K562 (cell line): ENCODE results near the gene NTF4. TPM values are rescaled to one million over a fixed set of nuclear protein-coding genes. Genes with fewer than 3 reads are reported as not detected.

Experiments
- ATAC-seq: fragments of 200-7000 bp; cut with Tn5 transposase; 3 replicates; pipeline ENCODE4 v1.9.1; 2020; ENCODE audit warnings: moderate library complexity
- BruUV-seq: library from RNA; stranded (reverse); fragments of 400-500 nt; replicated peaks from 2 replicates; lab custom pipeline; 2021; lab: Mats Ljungman, UMichigan
- CTCF ChIA-PET: fragments of 300-600 bp; formaldehyde crosslinking; extraction: SDS; loops from one replicate; lab custom pipeline; 2021; ENCODE audit warnings: low intra/inter-chr PET ratio; lab: Yijun Ruan, JAX
- POLR2A ChIA-PET: fragments of 300-600, 350-650 bp; sonication (Branson Sonifier 250); formaldehyde crosslinking; extraction: SDS; loops from one replicate; lab custom pipeline; 2021; ENCODE audit warnings: antibody characterized with exemption, inconsistent platforms; lab: Yijun Ruan, JAX
- DNase-seq, 4 experiments: peaks; one replicate each; pipeline versions ENCODE4 v3.0.0 to v3.0.0-alpha.2; 2011 to 2018; ENCODE audit warnings: low spot score in 3 of 4, mixed read lengths in 3 of 4; ENCODE audit errors: extremely low read depth in 1 of 4
- FAIRE-seq: peaks from 2 replicates; lab custom pipeline; 2011; peaks lifted over from hg19 to GRCh38; lab: Jason Lieb, UNC
- H2AFZ ChIP-seq: 2 replicates; pipeline ENCODE4 v1.6.0; 2011; ENCODE audit warnings: low read depth, low read length, control low read depth, inconsistent platforms
- H3K27ac ChIP-seq: fragments of 200-600 bp; 3 replicates; pipeline ENCODE4 v1.8.0; 2011; ENCODE audit warnings: low read depth, mild to moderate bottlenecking, control low read depth, inconsistent platforms, low read length, moderate library complexity, mixed read lengths; ENCODE audit errors: extremely low read depth
- H3K27me3 ChIP-seq, 2 experiments: fragments of 300-600 bp in 1 of 2; 2 replicates in 1 of 2; 3 replicates in 1 of 2; pipeline versions ENCODE4 v1.6.0 to v1.8.0; 2011; ENCODE audit warnings: inconsistent platforms in 2 of 2, low read length in 2 of 2, mild to moderate bottlenecking in 1 of 2, mixed read lengths in 1 of 2, moderate library complexity in 1 of 2; ENCODE audit not compliant: control insufficient read depth in 2 of 2, insufficient read depth in 2 of 2
- H3K36me3 ChIP-seq: fragments of 300-600 bp; 3 replicates; pipeline ENCODE4 v1.8.0; 2011; ENCODE audit warnings: mild to moderate bottlenecking, low read length, inconsistent platforms; ENCODE audit not compliant: control insufficient read depth, insufficient read depth
- H3K4me1 ChIP-seq, 2 experiments: fragments of 200-600 bp in 1 of 2; replicated peaks in 1 of 2; 2 replicates in 1 of 2; 3 replicates in 1 of 2; pipeline versions ENCODE4 v1.5.1 to v1.8.0; 2011; ENCODE audit warnings: inconsistent platforms in 2 of 2, low read length in 2 of 2, mild to moderate bottlenecking in 1 of 2, mixed read lengths in 1 of 2, moderate library complexity in 1 of 2; ENCODE audit not compliant: control insufficient read depth in 2 of 2, insufficient read depth in 2 of 2
- H3K4me2 ChIP-seq: 2 replicates; pipeline ENCODE4 v1.6.1; 2011; ENCODE audit warnings: low read length, control low read depth, inconsistent platforms, mixed read lengths; ENCODE audit not compliant: insufficient read depth
- H3K4me3 ChIP-seq: fragments of 200-600 bp; sonication (generic), shearing (Covaris generic); 2 replicates; pipeline ENCODE4 v1.5.1; 2016; ENCODE audit warnings: control low read depth, inconsistent platforms
- H3K79me2 ChIP-seq: fragments of 200-600 bp; 3 replicates; pipeline ENCODE4 v1.8.0; 2011; ENCODE audit warnings: low read length, inconsistent platforms; ENCODE audit not compliant: control insufficient read depth, insufficient read depth
- H3K9ac ChIP-seq, 2 experiments: 2 replicates each; pipeline versions ENCODE4 v1.6.0 to v1.6.1; 2011; ENCODE audit warnings: low read depth in 2 of 2, low read length in 2 of 2, control low read depth in 1 of 2, inconsistent platforms in 1 of 2, mild to moderate bottlenecking in 1 of 2, mixed read lengths in 1 of 2; ENCODE audit not compliant: insufficient read depth in 1 of 2
- H3K9me1 ChIP-seq: one replicate; pipeline ENCODE4 v1.6.0; 2011; ENCODE audit warnings: inconsistent platforms, mild to moderate bottlenecking, low read length, moderate library complexity; ENCODE audit not compliant: control insufficient read depth, insufficient read depth
- H3K9me3 ChIP-seq: replicated peaks from 2 replicates; pipeline ENCODE4 v1.5.1; 2011; ENCODE audit warnings: low read depth, low read length, inconsistent platforms; ENCODE audit not compliant: control insufficient read depth, insufficient read depth
- H4K20me1 ChIP-seq: replicated peaks from 2 replicates; pipeline ENCODE4 v1.6.1; 2011; ENCODE audit warnings: low read length, inconsistent platforms, mixed read lengths; ENCODE audit not compliant: control insufficient read depth, insufficient read depth
- EP300 ChIP-seq: IDR thresholded peaks from 2 replicates; pipeline ENCODE4 v1.6.1; 2012; ENCODE audit warnings: low read length, improper control_type of control experiment
- ETV6 ChIP-seq, 3 experiments: fragments of 150-350 bp in 1 of 3; sonication (generic) in 1 of 3; formaldehyde crosslinking in 1 of 3; IDR thresholded peaks; 2 replicates each; pipeline versions ENCODE4 v1.6.1 to v1.8.0; 2014 to 2022; ENCODE audit warnings: borderline replicate concordance in 2 of 3, low read depth in 2 of 3, antibody characterized with exemption in 1 of 3, low read length in 1 of 3, mild to moderate bottlenecking in 1 of 3, missing genetic modification reagents in 1 of 3
- FOXA3 ChIP-seq, 2 experiments: fragments of 450-650 bp in 1 of 2; sonication (generic) in 1 of 2; formaldehyde crosslinking; IDR thresholded peaks in 1 of 2; conservative IDR thresholded peaks in 1 of 2; 2 replicates each; pipeline versions ENCODE4 v1.4.0 to v1.8.0; 2020 to 2022; ENCODE audit warnings: mild to moderate bottlenecking in 2 of 2, missing genetic modification reagents in 1 of 2
- HMGN3 ChIP-seq: IDR thresholded peaks from 2 replicates; pipeline ENCODE4 v1.6.1; 2011; ENCODE audit warnings: borderline replicate concordance, low read depth, mild to moderate bottlenecking, mixed read lengths, low read length; ENCODE audit not compliant: insufficient read length; ENCODE audit errors: extremely low read depth
- MCM3 ChIP-seq: fragments of 450-650 bp; IDR thresholded peaks from 2 replicates; pipeline ENCODE4 v1.6.1; 2016
- ZKSCAN8 ChIP-seq: fragments of 200-800 bp; sonication (Bioruptor generic); IDR thresholded peaks from 2 replicates; pipeline ENCODE4 v1.6.1; 2016; ENCODE audit warnings: missing genetic modification characterization, missing compliant biosample characterization
- WGBS: fragments of 100-300 bp; shearing (Covaris generic); methylation state at CpG from one replicate; pipeline ENCODE4 v1.1.6; 2016; ENCODE audit warnings: low coverage, mixed read lengths; ENCODE audit not compliant: insufficient coverage; ENCODE audit errors: missing lambda C conversion rate; 5-methylcytosine and 5-hydroxymethylcytosine counted together
- in situ Hi-C: fragments of 300-500 bp; cut with MboI; formaldehyde crosslinking; loops from 4 replicates; pipeline ENCODE4 v1.15.0; 2018; ENCODE audit warnings: inconsistent platforms, mixed read lengths
- intact Hi-C: fragments of 100-400 bp; cut with micrococcal nuclease; formaldehyde crosslinking; loops from 2 replicates; pipeline ENCODE4 v1.14.2; 2022
- polyA plus RNA-seq, 8 experiments: library from polyadenylated mRNA; depleted of rRNA in 4 of 8; stranded (reverse) in 5 of 8; unstranded in 3 of 8; fragments of >200 nt; fragmentation: Nextera tagmentation in 2 of 8; fragmentation: Illumina TruSeq in 1 of 8; extraction: Ambion mirVana in 2 of 8; extraction: Trizol in 1 of 8; gene quantifications; 2 replicates each; pipeline versions ENCODE4 v1.2.1 to v1.2.3, GENCODE V29; 2011 to 2014; ENCODE audit warnings: inconsistent platforms in 1 of 8, missing spikeins in 1 of 8
- total RNA-seq, 7 experiments: library from RNA; depleted of rRNA in 6 of 7; stranded (reverse); fragments of >200 nt in 6 of 7; fragmentation: Illumina TruSeq in 2 of 7; extraction: Trizol in 2 of 7; gene quantifications; 2 replicates each; pipeline versions ENCODE4 v1.2.1 to v1.2.3, GENCODE V29; 2011 to 2021; ENCODE audit warnings: low replicate concordance in 1 of 7
- TF ChIP-seq, protein P1 (sequence below): sonication (generic); formaldehyde crosslinking; IDR thresholded peaks from 2 replicates; pipeline ENCODE4 v1.8.0; 2022; ENCODE audit warnings: missing genetic modification reagents, mild to moderate bottlenecking, borderline replicate concordance

NTF4 gene
- total and polyA plus RNA-seq, 9 of the 15 experiments (the other 6 are each of a cell fraction or from before 2014, with no cell fraction given): not detected

DNA sequence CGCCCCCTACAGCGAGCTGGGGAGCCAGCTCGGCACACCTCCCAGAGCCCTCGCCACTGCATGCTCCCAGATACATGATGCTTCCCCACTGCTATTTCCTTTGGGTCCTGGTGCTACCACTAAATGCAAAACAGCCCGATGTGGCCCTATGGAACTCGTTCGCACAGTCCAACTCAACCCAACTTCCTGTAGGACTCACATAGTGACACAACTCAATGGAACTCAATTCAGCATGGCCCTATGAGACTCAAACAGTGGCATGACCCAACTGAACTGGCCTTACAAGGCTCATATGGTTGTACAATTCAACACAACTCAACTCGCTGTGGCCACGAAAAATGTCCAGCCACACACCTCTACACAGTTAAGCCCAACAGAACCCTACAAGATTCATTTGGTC lies 4.4 kb upstream of the NTF4 start:
- TF ChIP-seq HMGN3 (no peak), FOXA3 (CRISPR knock-in tag; conservative IDR thresholded peaks at IDR 0.05 in 1 of 2, IDR thresholded peaks at IDR 0.05 in 1 of 2) (no peak), EP300 (no peak), MCM3 (no peak), ZKSCAN8 (CRISPR knock-in tag) (no peak), ETV6 (IDR thresholded peaks at IDR 0.05; ENCODE audit: borderline replicate concordance in 1 of 2, low read depth in 2 of 2, low read length in 1 of 2) (no peak), ETV6 (CRISPR knock-in tag; IDR thresholded peaks at IDR 0.05; ENCODE audit: borderline replicate concordance) (no peak)
- TF ChIP-seq, protein P1, sequence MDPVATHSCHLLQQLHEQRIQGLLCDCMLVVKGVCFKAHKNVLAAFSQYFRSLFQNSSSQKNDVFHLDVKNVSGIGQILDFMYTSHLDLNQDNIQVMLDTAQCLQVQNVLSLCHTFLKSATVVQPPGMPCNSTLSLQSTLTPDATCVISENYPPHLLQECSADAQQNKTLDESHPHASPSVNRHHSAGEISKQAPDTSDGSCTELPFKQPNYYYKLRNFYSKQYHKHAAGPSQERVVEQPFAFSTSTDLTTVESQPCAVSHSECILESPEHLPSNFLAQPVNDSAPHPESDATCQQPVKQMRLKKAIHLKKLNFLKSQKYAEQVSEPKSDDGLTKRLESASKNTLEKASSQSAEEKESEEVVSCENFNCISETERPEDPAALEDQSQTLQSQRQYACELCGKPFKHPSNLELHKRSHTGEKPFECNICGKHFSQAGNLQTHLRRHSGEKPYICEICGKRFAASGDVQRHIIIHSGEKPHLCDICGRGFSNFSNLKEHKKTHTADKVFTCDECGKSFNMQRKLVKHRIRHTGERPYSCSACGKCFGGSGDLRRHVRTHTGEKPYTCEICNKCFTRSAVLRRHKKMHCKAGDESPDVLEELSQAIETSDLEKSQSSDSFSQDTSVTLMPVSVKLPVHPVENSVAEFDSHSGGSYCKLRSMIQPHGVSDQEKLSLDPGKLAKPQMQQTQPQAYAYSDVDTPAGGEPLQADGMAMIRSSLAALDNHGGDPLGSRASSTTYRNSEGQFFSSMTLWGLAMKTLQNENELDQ (CRISPR knock-in tag): no peak
- H4K20me1 ChIP-seq: no peaks in the 10 kb centered on the region
- FAIRE-seq: no peak
- H3K4me2 ChIP-seq: no peak overlapping the region
- no peaks in the 10 kb centered on the region for H3K79me2 ChIP-seq
- no peak for ATAC-seq
- H3K27ac ChIP-seq: no peak overlapping the region
- peaks cover 4 to 44% of the 10 kb centered on the region in 2 experiments for H3K4me1 ChIP-seq
- in situ Hi-C loops (no loop called here), intact Hi-C loops (no loop called here)
- H3K9ac ChIP-seq: no peak overlapping the region
- no peaks in the 10 kb centered on the region for H3K9me3 ChIP-seq
- POLR2A ChIA-PET: interaction anchor here (1.6 kb wide), 1 partner anchor 8 kb away, joined by 4 read pairs; no protein-coding TSS in a partner anchor
- BruUV-seq: no TSS peak
- no peak overlapping the region for H2AFZ ChIP-seq
- no peak for DNase-seq
- H3K4me3 ChIP-seq: no peak overlapping the region
- no peaks in the 10 kb centered on the region for H3K9me1 ChIP-seq
- CTCF ChIA-PET: no interaction called here
- H3K27me3 ChIP-seq: peaks cover 17 to 47% of the 10 kb centered on the region in 2 experiments; a peak in 4 of 5 replicates
- 12% methylated on average over 9 of the region's 9 CpGs for WGBS
- no peaks in the 10 kb centered on the region for H3K36me3 ChIP-seq
